Endothelial cell of umbilical vein (primary cell): ENCODE data around the gene NKD1. TPM values are rescaled to one million over a fixed set of nuclear protein-coding genes. Genes with fewer than 3 reads are reported as not detected.

Source experiments
- BruUV-seq: library from RNA; stranded (reverse); fragments of 400-500 nt; replicated peaks from 2 replicates; lab custom pipeline; 2021; lab: Mats Ljungman, UMichigan
- CTCF ChIA-PET: fragments of 300-600, 350-600 bp; sonication (Branson Sonifier 250); formaldehyde crosslinking; loops from one replicate; lab custom pipeline; 2021; ENCODE audit warnings: antibody characterized with exemption, inconsistent platforms; lab: Charles Lee
- POLR2A ChIA-PET: fragments of 300-600, 350-600 bp; sonication (Branson Sonifier 250); formaldehyde crosslinking; loops from one replicate; lab custom pipeline; 2021; ENCODE audit warnings: antibody characterized with exemption, inconsistent platforms; lab: Charles Lee
- DNase-seq: peaks from one replicate; pipeline ENCODE4 v3.0.0-alpha.2; 2011; ENCODE audit warnings: low read depth, low spot score
- FAIRE-seq: peaks from 2 replicates; lab custom pipeline; 2011; peaks lifted over from hg19 to GRCh38; lab: Jason Lieb, UNC
- H2AFZ ChIP-seq: 2 replicates; pipeline ENCODE4 v1.6.0; 2012; ENCODE audit warnings: low read depth, low read length, control low read depth, inconsistent platforms
- H3K27ac ChIP-seq: 2 replicates; pipeline ENCODE4 v1.5.1; 2011; ENCODE audit warnings: low read depth, mild to moderate bottlenecking, control low read depth, low read length, moderate library complexity; ENCODE audit not compliant: insufficient read depth
- H3K27me3 ChIP-seq, 2 experiments: 2 replicates each; pipeline versions ENCODE4 v1.6.0 to v1.6.1; 2011; ENCODE audit warnings: low read length in 2 of 2, mixed read lengths in 1 of 2; ENCODE audit not compliant: control insufficient read depth in 2 of 2, insufficient read depth in 2 of 2
- H3K36me3 ChIP-seq, 2 experiments: 2 replicates in 1 of 2; 3 replicates in 1 of 2; pipeline ENCODE4 v1.5.1; 2011; ENCODE audit warnings: low read length in 2 of 2, mild to moderate bottlenecking in 1 of 2, moderate library complexity in 1 of 2; ENCODE audit not compliant: control insufficient read depth in 2 of 2, insufficient read depth in 2 of 2; ENCODE audit errors: extremely low read depth in 1 of 2
- H3K4me1 ChIP-seq: 3 replicates; pipeline ENCODE4 v1.5.1; 2011; ENCODE audit warnings: mild to moderate bottlenecking, low read length; ENCODE audit not compliant: control insufficient read depth, insufficient read depth; ENCODE audit errors: extremely low read depth
- H3K4me2 ChIP-seq: 2 replicates; pipeline ENCODE4 v1.6.1; 2011; ENCODE audit warnings: low read length, control low read depth, mixed read lengths; ENCODE audit not compliant: insufficient read depth
- H3K4me3 ChIP-seq, 3 experiments: fragments of 200-600 bp in 1 of 3; sonication (generic), shearing (Covaris generic) in 1 of 3; replicated peaks in 1 of 3; 2 replicates each; pipeline ENCODE4 v1.5.1; 2011 to 2016; ENCODE audit warnings: control low read depth in 3 of 3, low read length in 3 of 3, mild to moderate bottlenecking in 2 of 3, inconsistent platforms in 1 of 3, low read depth in 1 of 3, moderate library complexity in 1 of 3; ENCODE audit not compliant: insufficient read depth in 1 of 3
- H3K79me2 ChIP-seq: 2 replicates; pipeline ENCODE4 v1.6.0; 2012; ENCODE audit warnings: low read length, inconsistent platforms; ENCODE audit not compliant: control insufficient read depth, insufficient read depth
- H3K9ac ChIP-seq: replicated peaks from 2 replicates; pipeline ENCODE3; 2011; ENCODE audit warnings: low read length, control low read depth; ENCODE audit not compliant: insufficient read depth; ENCODE audit errors: extremely low read depth
- H3K9me1 ChIP-seq: replicated peaks from 3 replicates; pipeline ENCODE4 v1.6.0; 2011; ENCODE audit warnings: mild to moderate bottlenecking, low read length; ENCODE audit not compliant: control insufficient read depth, insufficient read depth; ENCODE audit errors: extremely low read depth
- H3K9me3 ChIP-seq: replicated peaks from 2 replicates; pipeline ENCODE4 v1.5.1; 2012; ENCODE audit warnings: low read length, inconsistent platforms; ENCODE audit not compliant: control insufficient read depth, insufficient read depth
- H4K20me1 ChIP-seq: replicated peaks from 2 replicates; pipeline ENCODE3; 2011; ENCODE audit warnings: mild to moderate bottlenecking, low read length; ENCODE audit not compliant: control insufficient read depth, insufficient read depth; ENCODE audit errors: extremely low read depth
- EZH2 ChIP-seq: IDR thresholded peaks from 2 replicates; pipeline ENCODE4 v1.6.1; 2012; ENCODE audit warnings: borderline replicate concordance, low read depth, mild to moderate bottlenecking, moderate library complexity, low read length, inconsistent platforms; ENCODE audit not compliant: severe bottlenecking
- FOS ChIP-seq: IDR thresholded peaks from 2 replicates; pipeline ENCODE4 v1.6.1; 2011; ENCODE audit warnings: mild to moderate bottlenecking, low read length, moderate library complexity, borderline replicate concordance; ENCODE audit not compliant: insufficient read depth
- GATA2 ChIP-seq: IDR thresholded peaks from 2 replicates; pipeline ENCODE4 v1.7.0; 2011; ENCODE audit warnings: low read depth, mild to moderate bottlenecking, moderate library complexity, mixed read lengths, low read length; ENCODE audit not compliant: insufficient read length, insufficient read depth
- JUN ChIP-seq: IDR thresholded peaks from 2 replicates; pipeline ENCODE4 v1.6.1; 2011; ENCODE audit warnings: borderline replicate concordance, low read depth; ENCODE audit not compliant: insufficient read length, insufficient read depth
- MYC ChIP-seq: IDR thresholded peaks from one replicate; pipeline ENCODE4 v1.6.1; 2011; ENCODE audit warnings: mild to moderate bottlenecking, low read depth, low read length
- POLR2A ChIP-seq: IDR thresholded peaks from 2 replicates; pipeline ENCODE4 v1.6.1; 2012; ENCODE audit warnings: low read depth, mild to moderate bottlenecking, control low read depth, low read length
- POLR2AphosphoS5 ChIP-seq: IDR thresholded peaks from 2 replicates; pipeline ENCODE4 v1.6.1; 2012; ENCODE audit warnings: low read depth, mild to moderate bottlenecking, control low read depth, low read length, moderate library complexity; ENCODE audit not compliant: insufficient read depth
- dilution Hi-C: fragments of 300-500 bp; cut with MboI; formaldehyde crosslinking; loops from one replicate; pipeline ENCODE4 v1.15.0; 2019; ENCODE audit warnings: low sequenced_read_pairs; ENCODE audit not compliant: extremely low pct_ligation_motif_present
- intact Hi-C: fragments of 100-400 bp; cut with micrococcal nuclease; formaldehyde crosslinking; loops from one replicate; pipeline ENCODE4 v1.10.0; 2022
- polyA plus RNA-seq, 4 experiments: library from polyadenylated mRNA; depleted of rRNA in 3 of 4; stranded (reverse) in 3 of 4; unstranded in 1 of 4; fragments of >200 nt; gene quantifications; 2 replicates each; pipeline versions ENCODE4 v1.2.1 to v1.2.3, GENCODE V29; 2011 to 2012; ENCODE audit warnings: missing spikeins in 1 of 4
- total RNA-seq: library from RNA; stranded (reverse); gene quantifications from 2 replicates; pipeline ENCODE4 v1.2.3, GENCODE V29; 2021
- TF ChIP-seq, protein P1 (sequence below), 2 donors: IDR thresholded peaks; 1 replicate in 1 of 2; 2 replicates in 1 of 2; pipeline ENCODE4 v1.5.1; 2011; ENCODE audit warnings: low read length in 2 of 2, mild to moderate bottlenecking in 2 of 2, moderate library complexity in 2 of 2, control low read depth in 1 of 2, inconsistent platforms in 1 of 2, low read depth in 1 of 2; ENCODE audit not compliant: insufficient read depth in 1 of 2; ENCODE audit errors: extremely low read depth in 1 of 2
- TF ChIP-seq, protein P2 (sequence below): IDR thresholded peaks from 2 replicates; pipeline ENCODE4 v1.6.1; 2011; ENCODE audit not compliant: insufficient read depth, insufficient read length

NKD1 gene
- total and polyA plus RNA-seq, 2 donors (not counting 3 experiments of a cell fraction or from before 2014, with no cell fraction given), result not detected

DNA sequence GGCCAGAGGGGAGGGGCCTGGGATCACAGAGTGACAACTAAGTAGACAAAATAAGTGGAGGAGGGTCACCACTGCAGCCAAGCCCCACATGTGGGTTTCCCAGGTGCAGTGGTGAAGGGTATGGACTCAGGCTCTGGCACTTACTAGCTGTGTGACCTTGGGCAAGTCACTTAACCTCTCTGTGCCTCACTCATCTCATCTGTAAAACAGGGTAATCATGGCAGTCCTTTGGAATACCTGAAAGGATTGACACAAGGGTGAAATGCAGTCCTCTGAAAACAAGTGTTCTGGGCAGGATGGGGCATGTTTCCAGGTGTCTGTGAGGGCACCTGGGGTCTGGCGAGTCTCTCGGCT is 55.8 kb downstream of the NKD1 start:
- dilution Hi-C loops (no loop called here), intact Hi-C loops (no loop called here)
- H3K9ac ChIP-seq, result no peak overlapping the region
- no peaks in the 10 kb centered on the region for H3K9me3 ChIP-seq
- H3K79me2 ChIP-seq, result no peaks in the 10 kb centered on the region
- TF ChIP-seq MYC, result no peak
- TF ChIP-seq, protein P1, sequence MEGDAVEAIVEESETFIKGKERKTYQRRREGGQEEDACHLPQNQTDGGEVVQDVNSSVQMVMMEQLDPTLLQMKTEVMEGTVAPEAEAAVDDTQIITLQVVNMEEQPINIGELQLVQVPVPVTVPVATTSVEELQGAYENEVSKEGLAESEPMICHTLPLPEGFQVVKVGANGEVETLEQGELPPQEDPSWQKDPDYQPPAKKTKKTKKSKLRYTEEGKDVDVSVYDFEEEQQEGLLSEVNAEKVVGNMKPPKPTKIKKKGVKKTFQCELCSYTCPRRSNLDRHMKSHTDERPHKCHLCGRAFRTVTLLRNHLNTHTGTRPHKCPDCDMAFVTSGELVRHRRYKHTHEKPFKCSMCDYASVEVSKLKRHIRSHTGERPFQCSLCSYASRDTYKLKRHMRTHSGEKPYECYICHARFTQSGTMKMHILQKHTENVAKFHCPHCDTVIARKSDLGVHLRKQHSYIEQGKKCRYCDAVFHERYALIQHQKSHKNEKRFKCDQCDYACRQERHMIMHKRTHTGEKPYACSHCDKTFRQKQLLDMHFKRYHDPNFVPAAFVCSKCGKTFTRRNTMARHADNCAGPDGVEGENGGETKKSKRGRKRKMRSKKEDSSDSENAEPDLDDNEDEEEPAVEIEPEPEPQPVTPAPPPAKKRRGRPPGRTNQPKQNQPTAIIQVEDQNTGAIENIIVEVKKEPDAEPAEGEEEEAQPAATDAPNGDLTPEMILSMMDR (IDR thresholded peaks at IDR 0.05; ENCODE audit: extremely low read depth in 1 of 2, insufficient read depth in 1 of 2, low read depth in 1 of 2, low read length in 2 of 2), result no peak
- TF ChIP-seq POLR2A, result no peak
- no peak for TF ChIP-seq EZH2
- TF ChIP-seq, protein P2, sequence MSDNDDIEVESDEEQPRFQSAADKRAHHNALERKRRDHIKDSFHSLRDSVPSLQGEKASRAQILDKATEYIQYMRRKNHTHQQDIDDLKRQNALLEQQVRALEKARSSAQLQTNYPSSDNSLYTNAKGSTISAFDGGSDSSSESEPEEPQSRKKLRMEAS, result no peak
- TF ChIP-seq POLR2AphosphoS5, result no peak
- no peak for TF ChIP-seq GATA2
- no peak for TF ChIP-seq JUN
- TF ChIP-seq FOS, result no peak
- H3K4me3 ChIP-seq, result no peak overlapping the region
- H2AFZ ChIP-seq, result no peak overlapping the region
- POLR2A ChIA-PET, result no interaction called here
- H3K4me2 ChIP-seq, result no peak overlapping the region
- no peaks in the 10 kb centered on the region for H3K9me1 ChIP-seq
- H3K27me3 ChIP-seq, result no peaks in the 10 kb centered on the region
- DNase-seq, result no peak
- no peak overlapping the region for H3K27ac ChIP-seq
- H3K4me1 ChIP-seq, result no peaks in the 10 kb centered on the region
- H4K20me1 ChIP-seq, result no peaks in the 10 kb centered on the region
- CTCF ChIA-PET, result interaction anchor here (1.3 kb wide), 1 partner anchor 10 kb away, joined by 4 read pairs; no protein-coding TSS in a partner anchor
- no peaks in the 10 kb centered on the region for H3K36me3 ChIP-seq
- no TSS peak for BruUV-seq
- FAIRE-seq, result no peak
